Stimulated activated CD8-positive, alpha-beta memory T cell treated with anti-CD3 and anti-CD28 coated beads, Interleukin-12 subunit alpha, Interleukin-12 subunit beta, amount 100 ng/mL, for 1 hour (primary cell): ENCODE measurements around the gene PPP3CA.

Experiments
- DNase-seq: peaks from one replicate; pipeline ENCODE4 v3.0.0-alpha.2; 2020; ENCODE audit warnings: low read depth

Gene PPP3CA

DNA sequence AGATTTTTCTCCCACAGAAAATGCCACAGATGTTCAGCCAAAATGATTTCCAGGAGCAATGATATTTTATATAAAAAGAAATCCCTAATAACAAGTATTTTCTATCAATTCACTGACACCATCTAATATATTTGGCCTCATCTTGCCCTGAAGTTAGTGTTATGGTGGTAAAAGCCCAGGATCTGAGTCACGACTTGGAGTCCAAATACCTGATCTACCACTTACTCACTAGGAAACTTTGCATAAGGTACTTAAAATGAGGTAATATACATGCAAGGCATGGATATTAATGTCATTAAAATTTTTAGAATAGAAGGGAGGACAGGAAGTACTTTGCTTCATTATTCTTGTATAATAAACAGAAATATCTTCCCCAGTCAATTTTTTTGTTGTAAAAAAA, 16.3 kb downstream of the PPP3CA start:
- no peak for DNase-seq

DNA sequence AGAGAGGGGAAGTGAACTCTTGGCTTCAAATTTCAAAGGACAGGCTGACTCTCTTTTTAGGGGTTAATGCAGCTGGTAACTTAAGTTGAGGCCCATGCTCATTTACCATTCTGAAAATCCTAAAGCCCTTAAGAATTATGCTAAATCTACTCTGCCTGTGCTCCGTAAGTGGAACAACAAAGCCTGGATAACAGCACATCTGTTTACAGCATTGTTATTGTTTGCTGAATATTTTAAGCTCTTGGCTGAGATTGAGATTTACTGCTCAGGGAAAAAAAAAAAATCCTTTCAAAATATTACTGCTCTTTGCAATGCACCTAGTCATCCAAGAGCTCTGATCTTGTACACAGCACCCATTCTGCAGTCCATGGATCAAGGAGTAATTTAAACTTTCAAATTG, 17.7 kb downstream of the PPP3CA start:
- no peak for DNase-seq

DNA sequence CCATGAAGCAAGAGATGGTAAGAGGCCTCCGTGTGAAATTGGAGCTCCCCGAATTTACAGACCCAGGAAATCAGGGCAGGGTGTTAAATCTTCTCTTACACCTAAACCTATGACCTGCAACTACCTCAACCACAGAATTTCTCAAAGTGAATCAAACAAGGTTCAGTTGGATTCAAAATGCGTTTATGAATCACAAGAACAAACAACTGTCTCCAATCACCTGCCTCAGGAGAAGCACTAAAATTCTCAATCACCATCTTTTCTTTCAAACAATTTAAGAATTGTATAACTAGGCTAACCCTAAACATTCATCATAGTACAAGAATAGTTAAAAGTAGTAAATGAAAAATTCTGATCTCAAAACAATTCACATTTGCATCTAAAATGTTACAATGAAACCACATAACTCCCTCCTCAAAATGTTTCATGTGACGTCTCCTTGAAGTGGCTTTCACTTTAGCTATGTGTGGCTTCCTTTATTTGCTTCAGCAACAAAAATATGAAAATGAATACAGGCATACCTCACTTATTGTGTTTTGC, 19.2 kb downstream of the PPP3CA start:
- no peak for DNase-seq

DNA sequence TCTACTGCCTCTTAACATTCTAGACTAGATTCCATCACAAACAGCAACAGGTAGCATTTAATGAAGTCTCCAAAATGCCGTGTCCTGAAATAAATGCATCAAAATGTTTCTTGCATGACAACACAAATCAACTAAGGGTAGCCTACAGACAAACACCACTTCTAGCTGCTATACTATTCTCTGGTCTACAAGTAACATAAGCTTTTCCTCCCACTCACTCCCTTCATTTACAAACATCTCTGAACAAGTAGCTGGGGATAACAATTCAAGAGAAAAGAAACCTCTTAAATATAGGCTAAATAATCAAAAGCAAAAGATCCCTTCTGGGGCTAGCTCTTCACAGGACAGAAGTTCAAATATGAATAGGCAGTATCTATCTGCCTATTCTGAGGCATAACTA, 20.8 kb downstream of the PPP3CA start:
- no peak for DNase-seq

DNA sequence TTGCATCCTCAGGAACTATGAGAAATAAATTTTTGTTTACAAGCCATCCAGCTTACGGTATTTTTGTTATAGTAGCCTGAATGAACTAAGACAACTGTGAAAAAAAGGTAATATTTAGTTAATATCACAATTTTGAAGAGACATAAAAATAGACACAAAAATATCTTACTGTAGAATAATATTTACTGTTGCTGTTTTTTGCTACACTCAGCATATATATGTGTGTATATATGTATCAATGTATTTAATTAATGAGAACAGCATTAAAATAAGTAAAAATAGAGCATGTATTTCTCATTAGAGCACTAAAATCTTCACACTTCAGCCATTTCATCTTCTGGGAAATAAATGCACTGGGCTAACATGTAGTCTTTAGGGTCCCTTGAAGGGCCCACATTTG, 24.6 kb downstream of the PPP3CA start:
- no peak for DNase-seq

DNA sequence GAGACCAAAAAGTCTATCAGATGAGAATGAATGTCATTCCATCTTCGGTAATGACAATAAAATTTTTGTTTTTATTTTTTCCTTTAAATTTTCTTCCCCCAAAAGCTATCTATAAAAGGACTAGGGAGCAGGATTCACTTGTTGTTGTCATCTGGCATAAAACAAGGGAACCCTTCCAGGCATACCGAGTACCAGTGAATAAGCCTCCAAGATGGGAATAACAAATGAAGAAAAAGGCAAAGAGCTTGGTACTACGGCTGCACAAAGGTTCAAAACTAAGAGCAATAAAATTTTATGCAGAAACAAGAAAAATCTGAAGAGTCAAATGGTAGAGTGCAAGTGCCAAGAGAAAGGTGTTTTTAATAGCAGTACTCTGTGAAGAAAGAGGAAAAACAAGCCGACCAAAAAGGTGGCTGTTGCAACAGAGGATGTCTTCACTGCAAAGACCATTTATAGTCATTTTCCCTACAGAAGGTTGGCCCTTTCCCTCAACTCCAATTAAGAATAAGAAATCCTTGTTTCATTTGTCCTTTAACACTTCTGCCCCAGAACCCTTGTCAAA, 25.8 kb downstream of the PPP3CA start:
- DNase-seq = no peak

DNA sequence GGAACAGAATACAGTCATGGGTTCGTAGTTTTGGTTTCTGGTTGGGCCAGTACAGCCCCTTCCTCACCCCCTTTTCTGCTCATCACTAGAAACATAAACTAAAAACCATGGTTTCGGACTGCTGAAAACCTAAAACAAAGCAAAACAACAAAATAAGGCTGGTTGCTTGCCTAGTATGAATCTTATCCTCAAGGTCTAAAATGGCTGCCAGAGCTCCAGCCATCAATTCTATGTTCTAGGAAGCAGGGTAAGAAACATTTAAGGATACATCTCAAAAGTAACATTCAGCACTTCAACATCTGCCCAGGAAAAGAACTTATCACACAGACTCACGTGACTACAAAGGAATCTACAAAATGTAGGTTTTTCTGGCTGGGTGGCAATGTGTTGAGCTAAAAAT, 31.5 kb downstream of the PPP3CA start:
- DNase-seq = no peak

DNA sequence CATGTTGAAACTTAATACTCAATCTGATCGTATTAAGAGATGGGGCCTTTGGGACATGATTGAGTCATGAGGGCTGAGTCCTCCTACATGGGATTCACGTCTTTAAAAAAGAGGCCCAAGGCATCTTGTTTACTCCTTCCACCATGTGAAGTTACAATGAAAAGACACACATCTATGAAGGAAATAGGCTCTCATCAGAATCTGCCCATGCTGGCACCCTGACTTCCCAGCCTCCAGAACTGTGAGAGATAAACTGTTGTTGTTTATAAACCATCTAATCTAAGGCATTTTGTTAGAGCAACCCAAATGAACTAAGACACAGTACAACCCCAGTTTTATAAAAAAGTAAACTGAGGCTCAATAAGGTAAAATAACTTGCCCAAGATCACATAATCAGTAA, 32.3 kb downstream of the PPP3CA start:
- DNase-seq = no peak

DNA sequence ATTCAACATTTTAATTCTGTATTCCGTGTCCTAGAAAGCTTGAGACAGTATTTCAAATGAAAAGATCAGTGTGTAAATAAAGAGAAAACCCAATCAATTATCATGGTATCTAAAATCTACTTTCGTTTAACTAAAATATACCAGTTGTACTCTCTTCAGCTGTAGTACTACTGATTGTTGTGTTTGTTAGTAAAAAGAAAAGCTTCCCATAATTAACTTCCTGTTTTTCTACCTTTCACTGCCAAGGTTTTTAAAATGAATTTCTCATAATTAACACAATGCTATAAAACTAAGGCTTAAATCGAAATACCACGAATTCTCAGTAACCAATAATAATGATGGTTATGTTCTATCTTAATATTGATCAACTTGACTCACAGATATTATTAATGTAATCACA, 37.4 kb downstream of the PPP3CA start:
- DNase-seq = no peak

DNA sequence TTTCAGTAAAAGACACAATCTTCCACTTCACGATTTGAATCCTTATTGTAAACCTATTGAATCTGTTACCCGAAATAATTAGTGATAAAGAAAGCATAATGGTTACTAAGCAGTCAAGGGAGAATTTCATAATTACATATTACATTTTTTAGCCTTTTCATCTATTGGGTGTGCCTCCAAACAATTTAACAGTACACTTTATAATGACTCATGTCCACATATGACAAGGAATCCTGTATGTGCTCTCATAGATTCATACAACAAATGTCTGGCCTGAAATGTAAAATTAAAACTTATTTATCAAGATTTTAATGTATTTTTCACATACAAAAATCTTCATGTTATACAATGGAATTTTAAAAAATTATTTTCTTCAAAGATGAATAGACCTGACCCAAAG, 39.4 kb downstream of the PPP3CA start:
- DNase-seq = no peak

DNA sequence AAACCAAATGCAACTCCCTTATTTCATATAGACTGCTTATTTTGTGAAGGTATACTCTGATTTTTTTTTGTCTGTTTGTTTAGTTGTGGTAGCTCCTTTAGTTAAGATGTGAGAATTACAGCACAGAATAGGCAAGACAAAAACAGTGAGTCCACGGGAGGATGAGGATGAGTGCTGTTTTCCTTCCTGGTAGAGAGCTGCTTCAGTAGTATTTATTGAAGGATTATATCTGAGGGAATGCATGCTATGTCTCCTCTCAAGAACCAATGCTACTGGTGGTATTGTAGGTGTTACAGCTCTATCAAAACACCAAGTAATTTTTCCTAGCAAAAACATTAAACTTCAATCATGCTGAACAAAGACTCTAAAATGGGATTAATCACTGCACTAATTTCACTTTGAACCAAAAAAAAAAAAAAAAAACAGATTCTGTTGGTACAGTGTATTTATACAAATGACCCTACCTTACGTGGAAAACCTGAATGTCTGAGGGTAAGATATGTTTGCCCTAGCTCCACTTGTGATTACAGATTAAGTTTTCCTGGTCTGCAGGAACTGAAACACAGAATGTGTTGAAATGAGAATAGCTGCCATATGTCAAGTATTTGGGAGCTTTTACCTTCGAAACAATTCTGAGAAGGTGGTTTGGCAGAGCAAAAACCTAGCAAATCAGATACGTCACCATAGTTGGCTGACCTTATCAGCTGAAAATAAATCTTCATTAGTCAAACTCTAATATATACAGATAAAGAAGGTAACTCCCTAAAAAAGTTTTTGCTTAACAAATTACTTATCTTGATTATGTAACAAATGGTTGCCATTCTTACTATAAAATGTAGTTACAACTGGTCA, 40.3 kb downstream of the PPP3CA start:
- no peak for DNase-seq

DNA sequence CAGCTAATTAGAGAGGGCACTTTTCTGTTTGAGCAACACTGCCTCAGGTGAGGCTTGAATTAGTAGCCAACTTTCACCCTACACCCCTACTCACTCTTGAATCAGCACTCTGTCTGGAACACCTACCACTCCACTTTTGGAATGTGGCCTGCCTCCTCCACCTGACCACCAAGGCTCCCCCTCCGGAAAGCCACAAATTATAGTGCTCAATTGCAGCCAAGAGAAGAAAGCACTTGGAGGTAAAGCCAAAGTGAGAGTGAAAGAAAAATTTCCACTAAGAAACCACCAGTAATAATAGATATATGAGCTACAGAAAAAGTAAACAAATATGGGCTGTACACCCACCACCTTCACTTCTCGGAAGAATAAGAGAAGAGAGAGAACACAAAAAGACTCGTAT, 41.1 kb downstream of the PPP3CA start:
- DNase-seq = no peak

DNA sequence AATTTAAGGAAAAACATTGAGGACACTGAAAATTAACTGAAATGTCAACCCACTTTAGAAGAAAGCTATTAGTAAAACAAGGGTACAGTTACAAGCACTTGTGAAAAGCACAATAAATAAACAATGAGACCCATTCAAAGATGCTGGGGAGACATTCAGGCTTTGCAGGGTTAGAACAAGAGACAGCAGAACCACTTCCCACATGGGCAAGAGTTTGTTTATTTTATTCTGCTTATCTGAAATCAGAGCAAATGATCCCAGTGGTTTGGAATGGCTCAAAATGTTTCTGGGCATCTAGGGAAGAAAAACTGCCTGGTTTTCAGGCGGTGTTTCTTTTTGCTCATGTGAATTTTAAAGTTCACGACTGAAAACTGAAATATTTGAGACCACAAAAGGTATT, 42.4 kb downstream of the PPP3CA start:
- DNase-seq = no peak

DNA sequence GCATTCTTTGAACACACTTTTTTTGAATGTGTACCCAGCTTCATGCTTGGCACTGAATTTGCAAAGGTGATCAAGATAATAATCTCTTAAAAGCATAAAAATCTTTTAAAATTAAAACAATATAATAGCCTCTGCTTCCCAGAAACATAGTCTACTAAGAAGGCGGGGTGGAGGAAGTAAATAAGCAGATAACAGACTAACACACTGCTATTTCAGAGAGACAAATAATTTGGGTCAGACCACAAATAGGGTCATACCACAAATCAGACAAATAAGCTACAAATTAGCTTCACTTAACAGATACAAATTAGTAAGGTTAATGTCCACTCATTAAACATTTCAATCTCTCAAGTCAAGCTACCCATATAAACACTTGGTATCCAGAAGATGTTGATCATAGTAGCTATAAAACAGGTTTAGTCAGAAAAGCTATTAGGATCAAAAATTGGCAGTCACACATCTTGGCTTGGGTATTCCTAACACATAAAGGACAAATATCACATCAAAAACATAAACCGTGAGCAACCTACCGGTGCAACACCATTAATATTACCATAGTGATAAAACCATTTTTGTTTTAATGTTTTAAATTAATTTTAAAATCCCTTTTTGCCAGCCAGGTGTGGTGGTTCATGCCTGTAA, 47.3 kb downstream of the PPP3CA start:
- no peak for DNase-seq

DNA sequence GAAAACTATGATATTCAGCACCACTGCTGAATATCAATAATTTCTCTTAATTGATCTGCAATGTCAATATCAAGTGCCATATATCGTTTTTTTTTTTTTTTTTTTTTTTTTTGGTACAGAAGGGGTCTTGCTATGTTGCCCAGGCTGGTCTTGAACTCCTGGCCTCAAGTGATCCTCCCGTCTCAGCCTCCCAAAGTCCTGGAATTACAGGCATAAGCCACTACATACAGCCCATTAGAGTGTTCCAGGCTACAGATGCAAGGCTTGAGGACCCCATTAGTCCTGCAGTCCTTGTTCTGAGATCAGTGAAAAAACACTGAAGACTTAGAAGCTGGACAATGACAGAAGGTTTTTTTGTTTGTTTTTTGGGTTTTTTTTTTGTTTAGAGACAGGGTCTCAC, 48.3 kb downstream of the PPP3CA start:
- no peak for DNase-seq

DNA sequence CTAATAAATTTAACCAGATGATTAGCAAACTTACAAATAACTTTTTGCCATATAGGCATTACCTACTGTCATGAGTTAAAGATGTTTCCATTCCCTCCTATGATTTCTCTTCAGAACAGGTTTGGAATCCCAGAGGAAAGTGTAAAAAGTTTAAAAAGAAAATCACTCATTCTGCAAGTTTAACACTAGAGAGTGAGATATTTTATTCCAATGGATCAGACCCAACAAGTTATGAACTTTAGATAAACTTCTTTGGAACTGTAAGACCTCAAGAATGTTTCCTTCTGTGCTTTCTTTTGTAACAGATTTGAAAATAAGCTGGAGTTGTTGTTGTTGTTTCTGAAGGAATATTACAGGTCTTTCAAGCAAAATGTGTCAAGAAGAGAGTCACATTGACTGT, 51.6 kb downstream of the PPP3CA start:
- no peak for DNase-seq

DNA sequence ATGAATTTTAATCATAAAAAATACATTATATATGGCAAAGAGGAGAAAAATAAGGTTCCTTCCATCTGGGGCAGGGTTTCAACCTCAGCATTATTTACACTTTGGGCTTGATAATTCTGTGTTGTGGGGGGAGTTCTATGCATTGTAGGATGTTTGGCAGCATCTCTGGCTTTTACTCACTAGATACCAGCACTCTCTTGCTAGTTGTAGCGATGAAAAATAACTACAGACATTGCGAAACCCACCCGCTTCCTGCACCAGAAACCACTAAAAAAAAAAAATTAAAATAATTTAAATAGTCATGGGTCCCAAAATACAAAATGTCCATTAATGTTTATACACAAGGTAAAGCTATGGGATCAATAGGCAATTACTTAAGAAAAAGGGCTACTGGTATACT, 52.7 kb downstream of the PPP3CA start:
- no peak for DNase-seq

DNA sequence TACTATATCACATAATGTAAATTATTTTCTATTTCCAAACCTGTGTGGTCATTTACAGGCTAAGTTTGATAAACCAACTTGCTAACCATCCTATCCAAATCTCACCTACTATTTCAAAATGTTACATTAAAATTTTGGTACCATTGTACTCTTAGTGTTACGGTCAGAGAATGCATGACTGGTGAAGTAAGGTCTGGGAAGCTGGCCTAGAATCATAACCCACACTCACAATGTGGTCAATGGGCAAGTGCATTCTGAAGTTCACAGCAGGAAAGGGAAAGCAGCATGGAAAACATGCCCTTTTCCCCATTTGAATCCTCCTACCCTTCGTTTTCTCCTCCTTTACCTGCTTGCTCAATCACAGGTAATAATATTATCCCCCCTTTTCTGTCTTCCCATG, 54.4 kb downstream of the PPP3CA start:
- DNase-seq = no peak

DNA sequence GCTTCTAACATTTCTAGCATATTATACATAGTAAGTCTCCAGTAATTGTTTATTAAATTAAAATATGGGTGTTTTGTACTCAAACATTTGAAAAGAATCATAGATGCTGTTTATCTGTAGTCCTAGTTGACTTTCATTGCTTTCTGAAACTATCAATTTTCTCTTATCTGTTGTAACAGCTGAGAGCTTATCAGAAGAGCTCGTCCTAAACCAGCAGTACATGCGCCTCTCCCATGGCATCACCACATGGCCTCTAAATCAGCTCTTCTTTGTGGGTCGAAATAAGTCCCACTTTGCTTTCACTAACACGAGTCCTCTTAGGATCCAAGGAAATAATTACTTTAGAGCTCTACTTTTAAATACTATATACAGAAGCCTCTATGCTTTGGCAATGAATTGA, 55.1 kb downstream of the PPP3CA start:
- no peak for DNase-seq

DNA sequence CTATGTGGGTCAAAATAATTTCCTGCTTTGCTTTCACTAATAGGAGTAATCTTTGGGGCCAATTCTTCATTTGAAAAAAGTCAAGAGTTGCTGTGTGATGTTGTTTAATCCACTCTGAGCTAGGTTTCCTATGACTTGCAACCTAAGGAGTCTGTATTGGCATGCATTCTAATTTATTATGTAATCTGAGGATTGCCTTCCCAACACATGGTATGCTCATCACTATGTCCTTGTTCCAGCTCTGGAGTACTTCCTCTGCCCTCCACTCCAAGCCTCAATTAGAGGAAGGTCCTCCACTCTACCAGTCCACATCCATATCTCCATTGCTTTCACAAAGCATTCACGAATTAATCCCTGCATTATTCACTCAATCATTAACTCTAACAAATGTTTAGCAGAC, 56.1 kb downstream of the PPP3CA start:
- DNase-seq = no peak

DNA sequence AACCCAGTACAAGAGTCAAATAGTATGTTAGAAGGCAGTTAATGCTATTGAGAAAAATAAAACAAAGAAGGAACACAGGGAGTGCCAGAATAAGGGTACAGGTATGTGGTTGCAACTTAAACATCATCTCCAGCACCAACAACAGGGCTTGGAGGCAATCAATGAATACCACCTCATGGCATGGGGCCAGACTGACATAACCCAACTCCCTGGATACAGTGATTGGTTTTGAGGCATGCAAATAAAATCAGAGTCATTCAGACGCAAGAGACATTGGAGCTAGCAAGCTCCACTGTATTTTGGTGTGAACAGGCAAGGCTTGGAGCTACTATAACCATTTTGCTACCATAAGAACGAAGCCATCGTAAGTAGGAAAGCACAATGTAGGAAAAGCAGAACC, 56.7 kb downstream of the PPP3CA start:
- DNase-seq = no peak

DNA sequence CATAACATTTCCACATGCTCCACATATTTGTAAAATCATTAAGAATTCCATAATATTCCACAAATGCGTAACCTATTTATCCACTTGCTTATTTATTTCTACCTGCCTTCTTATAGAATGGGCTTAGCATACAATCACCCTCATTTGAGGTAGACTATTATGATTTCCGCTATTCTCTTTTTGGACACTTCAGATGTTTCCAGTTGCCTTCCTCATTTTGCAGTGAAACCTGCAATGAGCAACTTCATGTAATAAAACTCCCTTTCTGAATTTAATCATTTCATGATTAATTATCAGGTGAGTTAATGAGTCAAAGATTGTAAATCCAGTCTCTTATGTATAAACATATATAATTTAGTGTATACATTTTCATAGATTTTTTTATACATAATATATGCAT, 58.0 kb downstream of the PPP3CA start:
- DNase-seq = no peak

DNA sequence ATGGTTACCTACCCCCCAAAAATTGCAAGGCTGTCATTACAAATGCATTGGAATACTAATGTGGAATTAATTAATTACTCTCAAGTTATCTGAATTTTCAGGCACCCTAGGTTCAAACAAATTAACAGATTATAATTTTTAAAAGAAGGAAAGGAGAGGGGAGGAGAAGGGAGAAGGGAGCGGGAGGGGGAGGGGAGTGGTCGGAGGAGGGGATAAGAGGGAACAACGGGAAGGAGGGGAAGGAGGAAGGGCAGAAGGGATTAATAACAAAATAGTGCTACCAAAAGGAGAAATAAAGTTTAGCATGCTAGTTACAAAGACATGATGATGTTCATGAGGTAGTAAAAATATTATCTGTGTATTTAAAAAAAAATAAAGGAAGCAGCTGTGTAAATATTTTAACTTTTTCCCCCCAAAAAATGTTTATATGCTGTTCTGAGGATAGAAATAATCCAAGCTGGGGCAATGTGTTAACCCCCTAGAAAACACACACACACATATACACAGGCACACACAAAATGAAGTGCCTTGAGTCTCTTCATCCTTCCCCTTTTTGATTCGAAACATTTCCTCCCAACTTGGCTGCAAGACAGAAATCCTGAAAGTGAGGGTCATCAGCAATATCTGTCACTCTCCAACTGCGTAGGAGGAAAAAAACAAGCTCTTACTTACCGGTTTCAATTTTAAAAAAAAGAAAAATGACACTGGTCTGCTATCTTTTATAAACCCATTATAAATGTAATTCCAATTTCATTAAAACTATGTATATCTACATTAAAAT, 58.8 kb downstream of the PPP3CA start:
- no peak for DNase-seq
